IMR-90 (cell line): Measurements from ENCODE around the gene TSPAN31. TPM values are rescaled to one million over a fixed set of nuclear protein-coding genes. Genes with fewer than 3 reads are reported as not detected.

Source experiments
- ATAC-seq: fragments of 200-7000 bp; cut with Tn5 transposase; 2 replicates; pipeline ENCODE4 v1.9.1; 2020; ENCODE audit warnings: low read depth, mild to moderate bottlenecking, moderate library complexity
- BruUV-seq: library from RNA; stranded (reverse); fragments of 400-500 nt; replicated peaks from 2 replicates; lab custom pipeline; 2021; lab: Mats Ljungman, UMichigan
- CTCF ChIA-PET: fragments of 300-600 bp; formaldehyde crosslinking; extraction: SDS; loops from one replicate; lab custom pipeline; 2021; ENCODE audit warnings: antibody characterized with exemption; lab: Yijun Ruan, JAX
- POLR2A ChIA-PET: fragments of 300-600 bp; sonication (Branson Sonifier 250); formaldehyde crosslinking; loops from one replicate; lab custom pipeline; 2022; ENCODE audit warnings: antibody characterized with exemption; ENCODE audit not compliant: unreplicated experiment; lab: Charles Lee
- DNase-seq: peaks from one replicate; pipeline ENCODE4 v3.0.0; 2013
- H2AFZ ChIP-seq: replicated peaks from 2 replicates; pipeline ENCODE3; 2013; ENCODE audit warnings: low read length, mild to moderate bottlenecking; ENCODE audit not compliant: poor library complexity
- H2AK5ac ChIP-seq: 2 replicates; pipeline ENCODE4 v1.6.1; 2013; ENCODE audit warnings: low read depth, low read length, inconsistent platforms
- H2AK9ac ChIP-seq: replicated peaks from 2 replicates; pipeline ENCODE3; 2013; ENCODE audit warnings: mild to moderate bottlenecking, low read depth, low read length, moderate library complexity; ENCODE audit not compliant: poor library complexity
- H2BK120ac ChIP-seq: 2 replicates; pipeline ENCODE4 v1.6.1; 2013; ENCODE audit warnings: low read depth, low read length, inconsistent platforms
- H2BK15ac ChIP-seq: 3 replicates; pipeline ENCODE4 v1.6.1; 2013; ENCODE audit warnings: low read depth, low read length, inconsistent platforms
- H2BK20ac ChIP-seq: 2 replicates; pipeline ENCODE4 v1.6.1; 2013; ENCODE audit warnings: low read depth, mild to moderate bottlenecking, inconsistent platforms, low read length, moderate library complexity
- H2BK5ac ChIP-seq: 2 replicates; pipeline ENCODE4 v1.6.1; 2013; ENCODE audit warnings: mild to moderate bottlenecking, low read depth, low read length, inconsistent platforms; ENCODE audit not compliant: poor library complexity, severe bottlenecking
- H3K14ac ChIP-seq: replicated peaks from 2 replicates; pipeline ENCODE4 v1.6.1; 2013; ENCODE audit warnings: low read depth, low read length, inconsistent platforms
- H3K18ac ChIP-seq: 2 replicates; pipeline ENCODE4 v1.6.1; 2013; ENCODE audit warnings: low read depth, low read length, control low read depth
- H3K23ac ChIP-seq: 2 replicates; pipeline ENCODE4 v1.6.1; 2013; ENCODE audit warnings: low read depth, low read length, inconsistent platforms
- H3K27ac ChIP-seq: 2 replicates; pipeline ENCODE4 v1.5.1; 2013; ENCODE audit warnings: mild to moderate bottlenecking, control low read depth, low read length; ENCODE audit not compliant: insufficient read depth
- H3K27me3 ChIP-seq: 2 replicates; pipeline ENCODE4 v1.6.1; 2013; ENCODE audit warnings: low read length; ENCODE audit not compliant: control insufficient read depth, insufficient read depth
- H3K36me3 ChIP-seq: 2 replicates; pipeline ENCODE4 v1.6.1; 2013; ENCODE audit warnings: low read length, mixed read lengths; ENCODE audit not compliant: control insufficient read depth, insufficient read depth
- H3K4ac ChIP-seq: 2 replicates; pipeline ENCODE4 v1.6.1; 2013; ENCODE audit warnings: low read depth, low read length, inconsistent platforms
- H3K4me1 ChIP-seq: 2 replicates; pipeline ENCODE4 v1.6.1; 2013; ENCODE audit warnings: low read length, mixed read lengths; ENCODE audit not compliant: control insufficient read depth, insufficient read depth
- H3K4me2 ChIP-seq: 2 replicates; pipeline ENCODE4 v1.6.1; 2013; ENCODE audit warnings: low read depth, mild to moderate bottlenecking, control low read depth, low read length, moderate library complexity
- H3K4me3 ChIP-seq: 2 replicates; pipeline ENCODE4 v1.5.1; 2013; ENCODE audit warnings: low read depth, mild to moderate bottlenecking, control low read depth, low read length, moderate library complexity; ENCODE audit not compliant: insufficient read depth
- H3K56ac ChIP-seq: 2 replicates; pipeline ENCODE4 v1.6.1; 2013; ENCODE audit warnings: low read length, inconsistent platforms; ENCODE audit not compliant: insufficient read depth; ENCODE audit errors: extremely low read depth
- H3K79me1 ChIP-seq, 2 experiments: 2 replicates each; pipeline ENCODE4 v1.6.1; 2013; ENCODE audit warnings: low read length in 2 of 2, inconsistent platforms in 1 of 2, low read depth in 1 of 2
- H3K9ac ChIP-seq: 2 replicates; pipeline ENCODE4 v1.6.1; 2013; ENCODE audit warnings: low read depth, low read length, control low read depth
- H3K9me1 ChIP-seq: 2 replicates; pipeline ENCODE4 v1.6.1; 2013; ENCODE audit warnings: low read length, inconsistent platforms; ENCODE audit not compliant: insufficient read depth
- H3K9me3 ChIP-seq: 2 replicates; pipeline ENCODE4 v1.6.1; 2013; ENCODE audit warnings: low read length; ENCODE audit not compliant: control insufficient read depth, insufficient read depth
- H4K20me1 ChIP-seq: 2 replicates; pipeline ENCODE4 v1.6.1; 2013; ENCODE audit warnings: low read length, inconsistent platforms; ENCODE audit not compliant: insufficient read depth
- H4K5ac ChIP-seq: 2 replicates; pipeline ENCODE4 v1.6.1; 2013; ENCODE audit warnings: mild to moderate bottlenecking, low read depth, low read length, control low read depth
- H4K8ac ChIP-seq, 2 experiments: 2 replicates each; pipeline ENCODE4 v1.6.1; 2013; ENCODE audit warnings: low read depth in 2 of 2, low read length in 2 of 2, control low read depth in 1 of 2, inconsistent platforms in 1 of 2
- H4K91ac ChIP-seq: 2 replicates; pipeline ENCODE4 v1.6.1; 2013; ENCODE audit warnings: low read depth, low read length, inconsistent platforms; ENCODE audit not compliant: insufficient read depth
- BHLHE40 ChIP-seq: fragments of 150-350 bp; IDR thresholded peaks from 2 replicates; pipeline ENCODE4 v1.6.1; 2016; ENCODE audit warnings: mild to moderate bottlenecking, low read depth, low read length
- CEBPB ChIP-seq: IDR thresholded peaks from 2 replicates; pipeline ENCODE4 v1.6.1; 2012; ENCODE audit warnings: low read depth, low read length, improper control_type of control experiment
- CHD1 ChIP-seq: IDR thresholded peaks from 2 replicates; pipeline ENCODE4 v1.6.1; 2012; ENCODE audit warnings: low read depth, low read length, improper control_type of control experiment
- FOS ChIP-seq: fragments of 150-350 bp; IDR thresholded peaks from 2 replicates; pipeline ENCODE4 v1.6.1; 2016; ENCODE audit warnings: low read depth, low read length
- MAFK ChIP-seq: IDR thresholded peaks from 2 replicates; pipeline ENCODE4 v1.6.1; 2012; ENCODE audit warnings: low read depth, low read length, improper control_type of control experiment
- MAZ ChIP-seq: IDR thresholded peaks from 2 replicates; pipeline ENCODE4 v1.6.1; 2012; ENCODE audit warnings: low read depth, mild to moderate bottlenecking, low read length, improper control_type of control experiment, moderate library complexity, borderline replicate concordance
- MXI1 ChIP-seq: IDR thresholded peaks from 2 replicates; pipeline ENCODE4 v1.6.1; 2012; ENCODE audit warnings: low read depth, mild to moderate bottlenecking, low read length, moderate library complexity, borderline replicate concordance
- NFE2L2 ChIP-seq: fragments of 150-350 bp; IDR thresholded peaks from 2 replicates; pipeline ENCODE4 v1.6.1; 2016; ENCODE audit warnings: low read depth, mild to moderate bottlenecking, low read length
- POLR2A ChIP-seq: IDR thresholded peaks from 2 replicates; pipeline ENCODE4 v1.6.1; 2012; ENCODE audit warnings: mild to moderate bottlenecking, low read depth, low read length
- RAD21 ChIP-seq: IDR thresholded peaks from 2 replicates; pipeline ENCODE4 v1.6.1; 2012; ENCODE audit warnings: low read length, improper control_type of control experiment
- RCOR1 ChIP-seq: IDR thresholded peaks from 2 replicates; pipeline ENCODE4 v1.6.1; 2012; ENCODE audit warnings: mild to moderate bottlenecking, low read length, improper control_type of control experiment; ENCODE audit not compliant: insufficient replicate concordance
- SMC3 ChIP-seq: fragments of 150-350 bp; IDR thresholded peaks from 2 replicates; pipeline ENCODE4 v1.6.1; 2016; ENCODE audit warnings: low read depth, mild to moderate bottlenecking, antibody characterized with exemption, low read length, moderate library complexity
- WGBS, 2 experiments: methylation state at CpG; one replicate each; pipeline versions ENCODE4 v1.1.5 to v1.1.7; 2013; ENCODE audit warnings: missing lambda C conversion rate in 2 of 2; ENCODE audit not compliant: insufficient read length in 1 of 2; ENCODE audit errors: extremely low coverage in 2 of 2; 5-methylcytosine and 5-hydroxymethylcytosine counted together
- dilution Hi-C: fragments of 300-500 bp; cut with HindIII; formaldehyde crosslinking; loops from one replicate; pipeline ENCODE4 v1.14.3; 2018; ENCODE audit warnings: low sequenced_read_pairs; ENCODE audit not compliant: unreplicated experiment
- in situ Hi-C: fragments of 300-500 bp; cut with MboI; formaldehyde crosslinking; loops from 3 replicates; pipeline ENCODE4 v1.14.3; 2019; ENCODE audit warnings: low sequenced_read_pairs, inconsistent platforms, mixed read lengths
- intact Hi-C: fragments of 100-400 bp; cut with micrococcal nuclease; formaldehyde crosslinking; loops from 2 replicates; pipeline ENCODE4 v1.10.0; 2022
- polyA plus RNA-seq, 3 experiments: library from polyadenylated mRNA; depleted of rRNA; stranded (reverse); fragments of >200 nt; gene quantifications; 2 replicates each; pipeline ENCODE4 v1.2.3, GENCODE V29; 2012; ENCODE audit warnings: low replicate concordance in 1 of 3
- total RNA-seq: library from RNA; depleted of rRNA; stranded (reverse); fragments of >200 nt; gene quantifications from 2 replicates; pipeline ENCODE4 v1.2.3, GENCODE V29; 2012
- TF ChIP-seq, protein P1 (sequence below): conservative IDR thresholded peaks from 2 replicates; pipeline ENCODE4 v1.5.1; 2012; ENCODE audit warnings: mild to moderate bottlenecking, low read depth, low read length, improper control_type of control experiment
- TF ChIP-seq, protein P2 (sequence below): fragments of 150-350 bp; IDR thresholded peaks from 2 replicates; pipeline ENCODE4 v1.6.1; 2016; ENCODE audit warnings: low read depth, mild to moderate bottlenecking, low read length, moderate library complexity, borderline replicate concordance
- TF ChIP-seq, protein P3 (sequence below): fragments of 150-350 bp; IDR thresholded peaks from 2 replicates; pipeline ENCODE4 v1.6.1; 2017; ENCODE audit warnings: mild to moderate bottlenecking, antibody characterized with exemption, low read length, low read depth

The TSPAN31 gene
- total and polyA plus RNA-seq, 2 of the 4 experiments (the other 2 are of a cell fraction), result 12.3 to 71.2 TPM

DNA sequence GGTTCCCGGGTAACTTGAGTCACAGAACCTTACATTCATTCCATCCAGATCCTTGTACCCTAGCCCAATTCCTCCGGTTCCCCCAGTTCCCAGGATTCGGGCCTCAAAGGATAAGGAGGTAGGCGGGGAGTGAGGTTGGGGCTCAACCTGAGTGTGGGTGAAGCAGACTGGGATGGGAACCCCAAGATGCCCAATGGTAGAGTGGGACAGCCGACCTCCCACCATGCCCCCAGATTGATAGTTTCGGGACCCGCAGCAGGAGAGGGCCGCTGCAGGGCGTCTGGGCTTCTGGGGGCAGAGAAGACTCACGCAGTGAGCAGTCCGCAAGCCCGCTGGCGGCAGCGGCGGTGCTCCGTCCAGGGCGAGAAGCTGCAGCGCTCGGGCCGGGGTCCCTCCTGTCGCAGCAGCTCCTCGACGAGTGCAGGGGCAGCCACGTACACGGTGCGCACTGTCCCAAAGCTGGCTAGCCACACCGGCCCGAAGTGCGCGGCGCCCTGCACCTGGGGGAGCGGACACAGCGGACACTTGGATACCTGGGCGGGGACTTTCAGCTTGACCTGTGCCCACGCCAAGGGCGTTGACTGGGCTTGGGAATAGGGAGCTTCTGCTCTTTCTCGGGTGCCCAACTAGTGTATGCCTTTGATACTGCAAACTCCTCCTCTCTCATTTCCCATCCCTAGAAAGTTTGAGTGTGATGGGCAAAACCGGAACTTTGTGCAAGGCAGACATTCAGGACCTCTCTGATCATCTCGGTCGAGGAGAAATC is 21.0 kb downstream of the TSPAN31 start:
- ATAC-seq (peak; percentile 8), DNase-seq (no peak)
- Histone ChIP-seq H2AK5ac (no peak overlapping the region), H2AFZ (peak overlapping the region; percentile 82), H4K91ac (no peak overlapping the region), H3K56ac (no peak overlapping the region), H3K23ac (peak overlapping the region; percentile 71; the same call in 1 of the 2 replicates), H3K27ac (no peak overlapping the region), H3K4me2 (peak overlapping the region; percentile 70), H3K4me3 (peak overlapping the region; percentile 10), H3K9ac (no peak overlapping the region), H3K9me1 (peaks cover 4% of the 10 kb centered on the region; the same call in 1 of the 2 replicates), H4K5ac (no peak overlapping the region), H3K14ac (no peak overlapping the region), H4K20me1 (no peaks in the 10 kb centered on the region), H3K79me1 (peaks cover 3 to 7% of the 10 kb centered on the region in 2 experiments; a peak in 3 of 4 replicates), H2BK20ac (no peak overlapping the region), H3K9me3 (peaks cover 2% of the 10 kb centered on the region; the same call in 1 of the 2 replicates), H2BK5ac (no peak overlapping the region), H2AK9ac (no peak overlapping the region), H3K4ac (no peak overlapping the region), H2BK120ac (no peak overlapping the region), H2BK15ac (no peak overlapping the region), H3K18ac (no peak overlapping the region), H4K8ac (no peak overlapping the region), H3K4me1 (peaks cover 8% of the 10 kb centered on the region; the same call in 1 of the 2 replicates), H3K36me3 (peaks cover 1% of the 10 kb centered on the region; the same call in 1 of the 2 replicates), H3K27me3 (peaks cover 43% of the 10 kb centered on the region)
- ChIA-PET POLR2A (no interaction called here), CTCF (no interaction called here)
- dilution Hi-C loops, result no loop called here
- intact Hi-C loops, result no loop called here
- WGBS, 2 experiments, result 3% methylated on average over 25 of the region's 40 CpGs; no CpG with 5 or more reads in 1 of the 2 experiments
- BruUV-seq, result no TSS peak
- in situ Hi-C loops, result no loop called here
- TF ChIP-seq, protein P1, sequence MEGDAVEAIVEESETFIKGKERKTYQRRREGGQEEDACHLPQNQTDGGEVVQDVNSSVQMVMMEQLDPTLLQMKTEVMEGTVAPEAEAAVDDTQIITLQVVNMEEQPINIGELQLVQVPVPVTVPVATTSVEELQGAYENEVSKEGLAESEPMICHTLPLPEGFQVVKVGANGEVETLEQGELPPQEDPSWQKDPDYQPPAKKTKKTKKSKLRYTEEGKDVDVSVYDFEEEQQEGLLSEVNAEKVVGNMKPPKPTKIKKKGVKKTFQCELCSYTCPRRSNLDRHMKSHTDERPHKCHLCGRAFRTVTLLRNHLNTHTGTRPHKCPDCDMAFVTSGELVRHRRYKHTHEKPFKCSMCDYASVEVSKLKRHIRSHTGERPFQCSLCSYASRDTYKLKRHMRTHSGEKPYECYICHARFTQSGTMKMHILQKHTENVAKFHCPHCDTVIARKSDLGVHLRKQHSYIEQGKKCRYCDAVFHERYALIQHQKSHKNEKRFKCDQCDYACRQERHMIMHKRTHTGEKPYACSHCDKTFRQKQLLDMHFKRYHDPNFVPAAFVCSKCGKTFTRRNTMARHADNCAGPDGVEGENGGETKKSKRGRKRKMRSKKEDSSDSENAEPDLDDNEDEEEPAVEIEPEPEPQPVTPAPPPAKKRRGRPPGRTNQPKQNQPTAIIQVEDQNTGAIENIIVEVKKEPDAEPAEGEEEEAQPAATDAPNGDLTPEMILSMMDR, result no peak
- TF ChIP-seq, protein P2, sequence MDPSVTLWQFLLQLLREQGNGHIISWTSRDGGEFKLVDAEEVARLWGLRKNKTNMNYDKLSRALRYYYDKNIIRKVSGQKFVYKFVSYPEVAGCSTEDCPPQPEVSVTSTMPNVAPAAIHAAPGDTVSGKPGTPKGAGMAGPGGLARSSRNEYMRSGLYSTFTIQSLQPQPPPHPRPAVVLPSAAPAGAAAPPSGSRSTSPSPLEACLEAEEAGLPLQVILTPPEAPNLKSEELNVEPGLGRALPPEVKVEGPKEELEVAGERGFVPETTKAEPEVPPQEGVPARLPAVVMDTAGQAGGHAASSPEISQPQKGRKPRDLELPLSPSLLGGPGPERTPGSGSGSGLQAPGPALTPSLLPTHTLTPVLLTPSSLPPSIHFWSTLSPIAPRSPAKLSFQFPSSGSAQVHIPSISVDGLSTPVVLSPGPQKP, result no peak
- no peak for TF ChIP-seq RAD21
- TF ChIP-seq RCOR1, result no peak
- TF ChIP-seq SMC3, result no peak
- no peak for TF ChIP-seq BHLHE40
- no peak for TF ChIP-seq MAFK
- TF ChIP-seq MXI1, result no peak
- TF ChIP-seq POLR2A, result no peak
- TF ChIP-seq, protein P3, sequence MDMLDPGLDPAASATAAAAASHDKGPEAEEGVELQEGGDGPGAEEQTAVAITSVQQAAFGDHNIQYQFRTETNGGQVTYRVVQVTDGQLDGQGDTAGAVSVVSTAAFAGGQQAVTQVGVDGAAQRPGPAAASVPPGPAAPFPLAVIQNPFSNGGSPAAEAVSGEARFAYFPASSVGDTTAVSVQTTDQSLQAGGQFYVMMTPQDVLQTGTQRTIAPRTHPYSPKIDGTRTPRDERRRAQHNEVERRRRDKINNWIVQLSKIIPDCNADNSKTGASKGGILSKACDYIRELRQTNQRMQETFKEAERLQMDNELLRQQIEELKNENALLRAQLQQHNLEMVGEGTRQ, result no peak
- TF ChIP-seq NFE2L2, result no peak
- no peak for TF ChIP-seq CEBPB
- TF ChIP-seq FOS, result no peak
- no peak for TF ChIP-seq MAZ
- no peak for TF ChIP-seq CHD1
